NCI-H146 (cell line): ENCODE results near the gene RBM39.
A peak's percentile ranks its signal among the peaks of the same experiment; 100 is the strongest.
"Not testable (repeated sequence)": the region's sequence is repeated elsewhere in the genome, so short reads cannot be mapped to it uniquely, and the experiment has no call there.

Source experiments
- DNase-seq: peaks from one replicate; lab custom pipeline; 2025; lab: John Stamatoyannopoulos, UW

Gene RBM39

GRCh38 chr20:35741892-35742740 is at the start of gene RBM39:
Gene RBM39 (minus strand): TSS chr20:35742260. CDS start chr20:35740874, 1,386 bp downstream.
- DNase-seq, result peak; percentile 100

DNA sequence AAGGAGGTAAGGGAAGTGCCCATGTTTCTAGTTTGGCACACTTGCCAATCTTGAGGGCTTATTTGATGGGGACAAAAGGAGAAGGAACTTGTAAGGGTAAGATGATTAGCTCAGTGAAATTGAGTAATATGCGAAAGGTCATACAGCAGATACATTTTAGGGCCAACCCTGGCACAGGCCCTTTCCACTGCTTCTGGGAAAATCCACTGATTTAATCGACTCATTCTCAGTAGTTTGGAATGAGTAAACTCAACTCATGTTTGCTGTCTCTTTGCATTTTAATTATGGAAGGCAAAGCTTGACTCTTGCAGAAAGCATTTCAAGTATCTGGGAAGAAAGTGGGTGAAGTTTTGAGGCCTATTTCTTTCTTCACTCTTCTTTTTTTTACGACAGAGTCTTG is 49.8 kb upstream of the RBM39 start:
- DNase-seq, result no peak

DNA sequence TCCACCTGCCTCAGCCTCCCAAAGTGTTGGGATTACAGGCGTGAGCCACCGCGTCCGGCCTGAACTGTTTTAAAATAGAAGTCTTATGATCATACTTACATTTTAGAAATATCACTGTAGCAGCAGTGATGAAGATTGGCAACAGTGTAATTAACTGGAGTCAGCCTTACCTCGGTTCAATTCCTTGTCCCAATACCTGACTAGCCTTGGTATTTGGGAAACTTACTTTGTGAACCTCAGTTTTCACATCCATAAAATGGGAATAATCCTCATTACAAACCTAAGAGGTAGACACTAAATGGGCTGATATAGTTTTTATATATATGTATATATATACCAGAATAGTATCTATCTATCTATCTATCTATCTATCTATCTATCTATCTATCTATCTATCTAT is 49.0 kb upstream of the RBM39 start:
- DNase-seq, result no peak

DNA sequence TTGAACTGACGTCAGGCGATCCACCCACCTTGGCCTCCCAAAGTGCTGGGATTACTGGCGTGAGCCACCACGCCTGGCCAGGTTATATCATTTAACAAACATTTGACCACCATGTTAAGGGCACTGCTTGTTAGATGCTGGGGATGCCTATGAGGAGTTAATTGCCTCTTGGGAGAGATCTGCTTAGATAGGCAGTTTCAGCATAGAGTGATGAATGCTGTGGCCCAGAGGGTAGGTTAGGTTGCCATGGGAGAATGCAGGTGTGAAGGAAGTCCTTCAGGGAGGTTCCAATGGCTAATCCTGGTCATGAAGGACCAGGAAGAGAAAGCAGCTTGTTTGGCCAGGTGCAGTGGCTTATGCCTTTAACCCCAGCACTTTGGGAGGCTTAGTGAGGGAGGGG is 46.7 kb upstream of the RBM39 start:
- peak; percentile 61 for DNase-seq

GRCh38 chr20:35785541-35785940 is 43.5 kb upstream of the RBM39 start:
- DNase-seq, result not testable (repeated sequence)

DNA sequence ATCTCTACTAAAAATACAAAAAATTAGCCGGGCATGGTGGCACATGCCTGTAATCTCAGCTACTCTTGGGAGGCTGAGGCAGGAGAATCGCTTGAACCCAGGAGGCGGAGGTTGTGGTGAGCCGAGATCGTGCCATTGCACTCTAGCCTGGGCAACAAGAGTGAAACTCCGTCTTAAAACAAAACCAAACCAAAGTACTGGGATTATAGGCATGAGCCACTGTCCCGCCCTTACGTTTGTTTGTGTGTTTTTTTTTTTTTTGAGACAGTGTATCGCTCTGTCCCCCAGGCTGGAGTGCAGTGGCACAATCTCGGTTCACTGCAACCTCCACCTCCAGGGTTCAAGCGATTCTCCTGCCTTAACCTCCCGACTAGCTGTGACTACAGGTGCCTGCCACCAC is 41.8 kb upstream of the RBM39 start:
- DNase-seq, result not testable (repeated sequence)

DNA sequence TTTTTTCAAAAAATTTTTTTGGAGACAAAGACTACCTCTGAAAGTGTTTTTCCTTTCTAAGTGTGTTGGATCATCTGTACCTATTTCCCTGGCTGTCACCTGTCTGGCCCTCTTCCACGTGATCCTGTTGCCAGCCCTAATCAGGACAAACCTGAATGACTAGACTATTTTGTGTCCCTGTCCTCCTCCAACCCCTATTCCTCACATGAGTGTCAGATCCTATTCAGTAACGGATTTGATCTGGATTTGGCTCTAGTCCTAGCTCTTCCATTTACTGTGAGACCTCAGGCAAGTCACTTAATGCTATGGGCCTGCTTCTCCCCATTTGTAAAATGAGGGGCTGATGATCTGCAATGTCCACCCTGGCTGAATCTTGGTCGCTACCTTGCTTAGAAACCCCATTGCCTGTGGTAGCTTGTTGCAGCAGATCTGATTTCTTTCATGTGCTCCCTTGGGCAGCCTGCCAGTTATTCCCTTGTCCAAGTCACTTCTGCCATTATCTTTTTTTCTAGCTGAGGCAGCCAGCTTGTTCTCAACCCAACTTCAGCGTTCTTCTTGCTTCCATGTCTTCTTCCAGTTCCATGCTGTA is 34.5 kb upstream of the RBM39 start:
- DNase-seq, result peak; percentile 21

DNA sequence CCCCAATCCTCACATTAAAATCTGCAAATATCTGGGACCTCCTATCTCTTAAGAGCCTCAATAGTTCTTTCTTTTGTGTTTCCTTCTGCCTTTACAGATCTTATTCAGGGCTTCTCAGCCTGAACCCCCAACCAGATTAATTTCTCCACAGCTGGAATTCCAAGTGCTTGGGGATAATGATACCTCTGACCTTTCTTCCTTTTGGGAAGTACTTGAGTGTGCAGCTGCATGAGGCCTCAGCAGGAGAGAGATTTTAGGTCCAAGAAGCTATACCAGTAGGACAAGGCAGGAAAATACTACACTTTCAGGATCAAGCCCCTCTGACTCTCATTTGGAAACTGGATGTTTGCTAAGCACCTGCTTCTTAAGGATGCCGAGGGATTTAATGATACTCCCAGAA is 32.3 kb upstream of the RBM39 start:
- no peak for DNase-seq

DNA sequence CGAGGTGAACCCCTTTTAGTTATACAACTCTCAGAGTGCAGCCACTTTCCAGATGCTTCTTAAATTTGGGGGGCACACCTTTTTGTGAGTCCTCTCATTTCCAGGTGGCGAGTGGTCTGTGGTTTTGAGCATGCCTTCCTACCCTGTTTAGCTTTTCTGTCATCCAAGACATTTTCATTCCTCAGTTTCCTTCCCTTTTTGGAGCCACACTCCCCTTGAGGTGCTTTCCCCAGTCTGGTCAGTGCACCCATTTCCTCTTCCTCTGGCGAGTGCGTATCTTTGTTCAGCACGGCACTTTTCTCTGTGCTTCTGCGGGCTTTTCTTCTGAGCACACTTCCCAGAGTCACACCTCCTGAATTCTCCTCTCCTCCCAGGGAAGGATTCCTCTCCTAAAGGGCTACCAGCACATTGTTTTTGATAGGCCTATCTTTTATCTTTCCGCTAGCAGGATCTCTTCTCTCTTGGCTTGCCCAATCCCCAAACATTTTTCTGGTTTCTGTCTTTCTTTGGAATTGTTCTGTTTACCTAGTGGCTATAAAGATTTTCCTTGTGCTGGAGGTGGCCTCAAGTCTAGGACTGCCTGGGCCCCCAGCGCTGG is 31.2 kb upstream of the RBM39 start:
- DNase-seq, result no peak

DNA sequence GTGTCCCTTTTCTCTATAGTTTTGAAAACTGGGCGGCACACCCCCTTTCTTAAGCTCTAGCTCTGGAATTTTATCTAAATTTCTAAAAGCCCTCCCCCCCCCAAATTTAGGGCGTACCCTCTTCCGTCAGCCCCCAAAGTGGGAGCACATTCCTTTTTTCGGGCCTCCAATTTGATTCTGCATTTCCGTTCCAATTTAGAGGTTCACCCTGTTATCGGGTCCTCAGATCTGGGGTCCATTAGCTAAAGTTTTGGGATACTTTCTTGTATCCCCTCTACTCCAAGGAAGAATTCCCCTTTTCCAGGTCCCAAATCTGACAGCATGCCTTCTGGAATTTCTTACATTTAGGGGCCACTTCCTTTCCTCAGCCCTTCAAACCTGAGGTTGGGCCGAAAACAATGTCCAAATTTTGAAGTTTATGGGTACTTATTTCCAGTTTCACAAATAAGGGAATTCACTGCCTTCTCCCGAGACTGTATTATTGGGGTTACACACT is 30.6 kb upstream of the RBM39 start:
- DNase-seq, result no peak

- peak; percentile 99 for DNase-seq
These were observed 29.9 kb upstream of the RBM39 start, which contains the start of gene PHF20 for GRCh38 chr20:35771689-35772562. Gene PHF20 (plus strand): TSS chr20:35772015. CDS start chr20:35801523, 29,508 bp downstream.

GRCh38 chr20:35771367-35771688 is 29.3 kb upstream of the RBM39 start:
- DNase-seq, result peak; percentile 35

DNA sequence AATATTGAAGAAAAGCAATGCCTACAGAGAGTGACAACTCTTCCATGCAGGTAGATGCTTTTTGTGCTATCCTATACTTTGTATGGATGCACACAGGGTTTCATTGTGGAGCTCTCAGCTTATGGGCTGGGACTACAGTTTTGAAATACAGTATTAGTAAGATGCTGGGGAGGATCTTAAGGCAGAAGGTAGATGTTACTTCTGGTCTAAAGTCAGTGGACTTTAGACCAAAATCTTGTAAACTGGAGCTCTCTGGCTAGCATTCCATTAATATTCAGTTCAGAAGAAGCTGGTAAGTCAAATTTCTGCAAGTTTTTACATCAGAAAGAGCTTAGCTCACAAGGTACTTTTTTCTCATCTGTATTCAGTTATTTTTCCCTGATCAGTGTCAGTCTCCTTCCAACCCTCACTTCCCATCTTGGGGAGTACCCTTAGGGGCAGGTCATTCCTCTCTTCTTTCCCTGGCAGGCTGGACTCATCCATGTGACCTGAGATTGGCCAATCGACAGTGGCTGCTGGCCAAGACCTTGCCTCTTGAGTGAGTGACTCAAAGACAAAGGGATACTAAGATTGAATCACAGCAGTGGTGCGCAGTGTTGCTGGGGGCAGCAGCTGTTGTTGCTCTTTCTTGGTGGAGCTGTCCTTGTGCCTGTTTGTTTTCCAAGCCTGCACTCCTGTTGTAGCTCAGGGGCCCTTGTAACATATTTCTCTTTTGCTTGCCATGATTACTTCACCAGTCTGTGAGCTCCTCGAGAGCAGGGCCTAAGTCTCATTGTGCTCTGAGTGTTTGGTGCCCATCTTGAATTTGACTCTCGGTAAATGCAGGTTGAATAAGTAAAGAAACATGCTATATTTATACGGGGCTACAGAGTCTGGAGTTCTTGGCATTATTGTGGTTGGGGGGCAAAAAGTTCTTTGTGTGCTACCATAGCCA is 26.9 kb upstream of the RBM39 start:
- peak; percentile 38 for DNase-seq

DNA sequence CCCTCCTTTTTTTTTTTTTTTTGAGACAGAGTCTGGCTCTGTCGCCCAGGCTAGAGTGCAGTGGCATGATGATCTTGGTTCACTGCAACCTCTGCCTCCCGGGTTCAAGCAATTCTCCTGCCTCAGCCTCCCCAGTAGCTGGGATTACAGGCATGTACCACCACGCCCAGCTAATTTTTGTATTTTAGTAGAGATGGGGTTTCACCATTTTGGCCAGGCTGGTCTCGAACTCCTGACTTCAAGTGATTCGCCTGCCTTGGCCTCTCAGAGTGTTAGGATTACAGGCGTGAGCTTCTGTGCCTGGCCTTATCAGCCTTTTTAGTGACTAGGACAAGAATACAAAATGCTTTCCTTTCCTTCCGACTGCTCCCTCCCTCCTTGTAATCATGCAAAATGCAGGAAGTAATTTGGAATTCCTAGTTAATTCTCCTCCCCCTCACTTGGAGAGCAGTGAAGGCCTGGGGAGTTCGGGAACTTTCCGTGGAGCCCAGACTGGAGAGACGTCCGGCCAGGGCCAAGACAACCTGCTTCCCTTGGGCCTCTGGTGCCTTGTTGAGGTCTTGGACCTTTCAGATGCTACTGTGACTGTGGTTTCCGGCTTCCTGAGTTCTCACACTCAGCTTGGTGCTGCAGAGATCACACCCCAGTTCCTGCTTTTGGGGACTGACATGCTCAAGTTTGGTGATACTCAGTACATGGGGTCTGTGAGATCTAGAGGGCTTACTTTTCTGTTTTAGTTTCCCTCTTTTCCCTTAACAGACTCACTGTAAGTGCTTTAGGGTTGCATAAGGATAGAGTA is 25.8 kb upstream of the RBM39 start:
- DNase-seq, result no peak

DNA sequence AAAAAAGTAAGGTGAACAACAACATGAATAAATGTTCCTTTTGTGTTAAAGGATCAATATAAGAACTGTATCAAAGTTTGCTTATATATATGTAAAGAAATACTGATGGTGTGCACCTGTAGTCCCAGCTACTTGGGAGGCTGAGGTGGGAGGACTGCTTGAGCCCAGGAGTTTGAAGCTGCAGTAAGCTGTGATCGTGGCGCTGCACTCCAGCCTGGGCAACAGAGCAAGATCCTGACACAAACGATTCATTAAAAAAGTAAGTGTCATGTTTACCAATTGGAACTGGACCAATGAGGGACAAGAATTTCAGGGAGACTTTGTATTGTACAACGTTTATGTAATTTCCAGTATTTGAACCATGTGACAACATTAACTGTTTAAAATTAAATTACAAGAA is 24.8 kb upstream of the RBM39 start:
- no peak for DNase-seq

DNA sequence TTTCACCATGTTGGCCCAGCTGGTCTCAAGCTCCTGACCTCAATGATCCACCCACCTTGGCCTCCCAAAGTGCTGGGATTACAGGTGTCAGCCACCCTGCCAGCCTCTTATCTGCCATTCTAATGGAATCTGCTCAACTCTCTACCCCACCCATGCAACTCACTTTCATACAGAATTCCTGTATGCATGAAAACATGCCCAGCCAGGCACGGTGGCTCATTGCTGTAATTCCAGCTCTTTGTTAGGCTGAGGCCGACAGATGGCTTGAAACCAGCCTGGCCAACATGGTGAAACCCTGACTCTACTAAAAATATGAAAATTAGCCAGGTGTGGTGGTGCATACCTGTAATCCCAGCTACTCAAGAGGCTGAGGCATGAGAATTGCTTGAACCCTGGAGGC is 22.9 kb upstream of the RBM39 start:
- not testable (repeated sequence) for DNase-seq

DNA sequence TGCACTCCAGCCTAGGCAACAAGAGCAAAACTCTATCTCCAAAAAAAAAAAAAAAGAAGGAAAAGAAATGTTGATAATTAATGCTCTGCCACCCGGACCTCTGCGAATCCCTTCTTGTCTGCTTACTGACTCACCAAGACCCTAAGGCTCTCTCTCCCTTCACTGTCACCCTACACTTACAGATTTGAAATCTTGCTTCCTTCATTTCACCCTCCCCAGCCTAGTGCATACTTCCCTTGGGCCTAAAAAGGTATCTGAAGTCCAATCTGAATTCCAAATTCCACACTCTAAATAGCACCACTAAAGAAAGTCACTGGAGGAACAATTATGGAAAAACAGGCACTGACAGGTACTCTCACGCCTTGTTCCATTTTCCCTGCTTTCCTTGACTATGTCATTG is 20.4 kb upstream of the RBM39 start:
- no peak for DNase-seq

- not testable (repeated sequence) for DNase-seq
These were observed 19.5 kb upstream of the RBM39 start for GRCh38 chr20:35761548-35761947.

DNA sequence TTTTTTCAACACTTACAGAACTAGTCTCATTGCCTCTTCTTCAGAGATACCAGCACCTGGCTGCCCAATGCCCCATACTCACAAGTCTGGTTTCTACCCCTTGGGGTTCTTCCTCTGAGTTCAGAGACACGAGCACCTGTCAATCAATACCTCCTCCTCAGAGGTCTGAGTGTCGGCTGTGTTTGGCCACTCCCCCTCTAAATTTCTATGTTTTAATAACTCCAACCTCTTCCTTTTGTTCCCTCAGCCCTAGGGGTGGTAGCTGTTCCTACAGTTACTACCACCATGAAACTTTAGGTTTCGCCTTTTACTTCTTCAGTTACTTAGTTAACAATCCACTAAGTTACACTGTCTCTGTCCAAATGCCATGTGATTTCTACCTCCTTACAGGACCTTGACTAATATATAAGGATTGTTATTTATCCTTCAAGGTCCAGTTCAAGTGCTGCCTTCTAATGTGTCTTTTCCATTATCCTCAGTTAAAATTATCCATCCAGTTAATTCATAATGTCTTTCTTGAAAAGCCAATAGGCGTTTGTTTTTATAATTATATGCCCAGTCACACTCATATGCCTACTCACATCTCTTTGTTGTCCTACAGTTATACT is 15.1 kb upstream of the RBM39 start:
- peak; percentile 29 for DNase-seq

GRCh38 chr20:35756404-35756803 is 14.3 kb upstream of the RBM39 start:
- DNase-seq, result no peak
